Measurements from ENCODE around the gene MECP2.

- TF ChIP-seq CTCF (conservative IDR thresholded peaks at IDR 0.05; ENCODE audit: low read length) (no peak), EZH2phosphoT487 (IDR thresholded peaks at IDR 0.05; ENCODE audit: borderline replicate concordance, low read depth, low read length) (no peak)
Observed at GRCh38 chrX:154135458-154136229, 38.1 kb upstream of the MECP2 start.
